DLD1 (cell line): ENCODE results near the gene COX7B.
"Not testable (repeated sequence)": the region's sequence is repeated elsewhere in the genome, so short reads cannot be mapped to it uniquely, and the experiment has no call there.

Experiments
- in situ Hi-C: cut with HindIII; loops from 2 replicates; pipeline ENCODE4 v1.10.0; 2017; ENCODE audit warnings: low sequenced_read_pairs

COX7B gene

GRCh38 chrX:77899081-77899828 lies at the start of gene COX7B:
Gene COX7B, plus strand, starts transcription at chrX:77899468. Its CDS starts 86 bp downstream, at chrX:77899554.
- in situ Hi-C loops, result no loop called here

- in situ Hi-C loops, result no loop called here
Measured at GRCh38 chrX:77875372-77875771, 23.9 kb upstream of the COX7B start.

- in situ Hi-C loops, result not testable (repeated sequence)
Measured at GRCh38 chrX:77881418-77881817, 17.9 kb upstream of the COX7B start.

DNA sequence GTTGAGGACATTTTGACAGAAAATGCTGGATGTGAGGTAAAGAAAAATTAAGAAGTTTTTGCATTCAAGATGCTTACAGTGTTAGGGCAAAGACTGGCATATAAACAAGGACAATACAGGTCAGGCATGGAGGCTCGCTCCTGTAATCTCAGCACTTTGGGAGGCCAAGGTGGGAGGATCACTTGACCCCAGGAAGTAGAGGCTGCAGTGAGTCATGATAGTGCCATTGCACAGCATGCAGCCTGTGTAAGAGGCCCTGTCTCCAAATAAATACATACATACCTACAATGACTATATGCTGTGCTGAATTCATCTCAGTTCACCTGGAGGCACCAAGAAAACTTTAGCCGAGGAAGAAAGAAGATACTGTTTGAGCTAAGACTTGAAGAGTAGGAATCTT lies 6.4 kb upstream of the COX7B start:
- in situ Hi-C loops, result no loop called here

GRCh38 chrX:77893713-77894112 lies 5.6 kb upstream of the COX7B start:
- in situ Hi-C loops, result no loop called here

DNA sequence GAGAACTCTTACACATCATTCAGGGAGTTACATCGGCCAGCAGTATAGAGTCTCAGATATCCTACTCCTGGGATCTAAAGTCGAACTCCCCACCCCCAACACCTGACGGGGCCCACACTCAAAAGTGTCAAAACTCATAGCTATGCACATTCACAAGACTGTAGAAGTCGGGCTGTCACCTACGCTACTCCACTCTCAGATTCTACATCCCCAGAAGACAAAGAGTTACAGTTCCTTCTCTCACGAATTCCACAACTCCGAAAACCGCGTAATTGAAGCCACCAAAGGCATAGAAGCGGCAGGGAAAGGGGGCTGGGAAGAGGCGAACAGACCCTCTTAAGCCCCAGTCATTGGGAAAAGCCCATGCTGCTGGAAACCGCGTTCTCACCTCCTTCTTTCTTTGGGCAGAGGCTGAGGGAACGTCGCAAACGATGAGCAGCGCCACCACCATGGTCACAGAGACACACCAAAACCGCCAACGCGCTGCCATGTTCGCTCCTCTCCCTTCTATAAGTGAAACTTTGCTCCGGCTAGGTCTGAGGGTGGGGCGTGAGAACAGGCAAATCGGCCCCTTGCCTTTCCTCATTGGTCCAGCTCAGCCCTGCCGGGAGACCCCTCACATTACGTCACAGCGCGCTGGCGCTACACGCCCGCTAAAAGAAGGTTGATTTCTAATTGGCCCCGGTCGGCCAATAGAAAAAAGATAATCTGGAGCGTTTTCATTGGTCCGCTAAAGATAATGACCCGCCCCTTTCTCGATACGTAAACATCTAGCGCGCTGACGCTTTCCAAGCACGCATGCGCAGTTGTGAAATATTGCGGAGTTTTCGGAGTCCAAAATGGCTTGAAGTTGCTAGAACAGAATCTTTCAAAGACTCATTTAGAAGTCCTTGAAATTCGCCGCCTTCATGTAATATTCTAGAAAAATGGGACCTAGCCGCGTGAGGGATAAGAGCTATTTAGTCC lies 4.1 kb upstream of the COX7B start, which contains the start of gene MAGT1:
Gene MAGT1, minus strand, starts transcription at position 515 of the 966 bp plus-strand sequence. Its CDS starts 25 bp downstream, at position 490.
- in situ Hi-C loops, result no loop called here

- in situ Hi-C loops, result no loop called here
Measured at GRCh38 chrX:77900688-77901087, 1.4 kb downstream of the COX7B start.

DNA sequence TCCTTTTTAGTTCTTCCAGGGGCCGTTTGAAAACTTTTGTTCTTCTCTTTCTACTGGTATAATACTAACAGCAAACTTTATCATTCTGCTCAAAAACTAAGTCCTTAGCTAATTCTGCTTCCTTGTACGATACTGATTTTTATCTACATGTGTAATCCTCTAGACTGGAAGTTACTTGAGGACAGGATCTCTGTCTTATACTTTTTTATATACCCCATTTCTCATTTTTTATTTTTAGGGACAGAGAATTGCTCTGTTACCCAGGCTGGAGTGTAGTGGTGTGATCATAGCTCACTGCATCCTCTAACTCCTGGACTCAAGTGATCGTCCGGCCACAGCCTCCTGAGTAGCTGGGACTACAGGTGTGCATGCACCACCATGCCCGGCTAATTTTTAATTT lies 2.2 kb downstream of the COX7B start:
- in situ Hi-C loops, result no loop called here

- in situ Hi-C loops, result no loop called here
Measured at GRCh38 chrX:77910108-77910840, 11.0 kb downstream of the COX7B start, which contains the start of gene ATP7A. Gene ATP7A, plus strand, starts transcription at chrX:77910693. Its CDS starts 60,949 bp downstream, at chrX:77971642.

GRCh38 chrX:77917294-77917933 lies 18.1 kb downstream of the COX7B start:
- in situ Hi-C loops, result no loop called here

GRCh38 chrX:77918568-77918967 lies 19.3 kb downstream of the COX7B start:
- in situ Hi-C loops, result no loop called here

- in situ Hi-C loops, result not testable (repeated sequence)
Measured at GRCh38 chrX:77919370-77919769, 20.1 kb downstream of the COX7B start.

DNA sequence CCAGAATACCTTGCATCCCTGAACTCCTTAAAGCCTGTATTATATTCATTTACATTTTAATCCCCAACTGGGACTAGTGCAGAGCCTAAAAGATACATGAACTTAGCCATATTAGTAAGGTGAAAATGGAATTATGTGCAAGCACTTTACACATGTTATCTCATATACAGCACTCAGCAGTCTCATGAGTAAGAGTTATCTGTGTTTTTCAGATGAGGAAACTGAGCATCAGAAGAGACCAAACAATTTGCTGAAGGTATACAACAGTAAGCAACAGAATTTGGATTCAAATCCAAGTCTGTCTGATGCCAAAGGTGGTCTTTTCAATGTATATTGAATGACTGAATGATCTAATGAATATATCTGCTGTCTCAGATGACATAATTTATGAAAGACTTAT lies 23.5 kb downstream of the COX7B start:
- in situ Hi-C loops, result no loop called here

- in situ Hi-C loops, result no loop called here
Measured at GRCh38 chrX:77924320-77924859, 25.1 kb downstream of the COX7B start.

- in situ Hi-C loops, result no loop called here
Measured at GRCh38 chrX:77925764-77926163, 26.5 kb downstream of the COX7B start.

DNA sequence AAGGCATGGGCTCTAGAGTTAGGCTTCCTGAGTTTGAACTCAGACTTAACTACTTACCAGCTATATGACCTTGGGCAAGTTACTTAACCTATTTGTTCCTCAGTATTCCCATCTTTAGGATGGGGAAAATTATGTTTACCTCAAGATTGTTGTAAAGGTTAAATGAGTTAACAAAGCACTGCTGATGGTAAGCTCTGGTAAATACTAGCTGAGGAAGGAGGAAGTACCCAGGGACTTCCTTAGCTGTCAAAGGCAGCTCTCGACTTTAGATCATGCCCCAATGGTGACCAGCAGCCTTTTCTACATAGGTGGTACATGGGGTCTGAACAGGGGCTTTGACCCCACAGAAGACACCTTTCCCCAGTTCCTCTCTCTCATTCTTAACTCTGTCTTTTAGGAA lies 31.3 kb downstream of the COX7B start:
- in situ Hi-C loops, result no loop called here

- in situ Hi-C loops, result no loop called here
Measured at GRCh38 chrX:77935886-77936285, 36.6 kb downstream of the COX7B start.

- in situ Hi-C loops, result no loop called here
Measured at GRCh38 chrX:77936299-77936698, 37.0 kb downstream of the COX7B start.

DNA sequence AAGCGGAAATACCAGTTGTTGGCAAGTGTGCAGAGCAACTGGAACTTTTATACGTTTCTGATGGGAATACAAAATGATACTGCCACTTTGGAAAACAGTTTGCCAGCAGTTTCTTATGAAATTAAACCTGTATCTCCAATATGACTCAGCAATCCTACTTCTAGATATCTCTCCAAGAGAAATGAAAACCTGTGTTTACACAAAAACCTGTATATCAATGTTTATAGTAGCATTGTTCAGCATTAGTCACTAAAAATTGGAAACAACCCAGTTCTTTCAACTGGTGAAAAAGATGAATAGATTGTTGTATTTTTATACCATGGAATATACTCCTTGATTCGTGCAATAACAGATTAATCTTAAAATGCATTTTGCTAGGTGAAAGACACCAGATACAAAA lies 38.0 kb downstream of the COX7B start:
- in situ Hi-C loops, result no loop called here

GRCh38 chrX:77938083-77938680 lies 38.9 kb downstream of the COX7B start:
- in situ Hi-C loops, result no loop called here
